ENCODE results near the gene CYP2R1. TPM values are rescaled to one million over a fixed set of nuclear protein-coding genes. Genes with fewer than 3 reads are reported as not detected.

CYP2R1 gene
- total and polyA plus RNA-seq, 2 of the 8 experiments (the other 6 are each of a cell fraction or from before 2014, with no cell fraction given) = 8.3 to 12.9 TPM

DNA sequence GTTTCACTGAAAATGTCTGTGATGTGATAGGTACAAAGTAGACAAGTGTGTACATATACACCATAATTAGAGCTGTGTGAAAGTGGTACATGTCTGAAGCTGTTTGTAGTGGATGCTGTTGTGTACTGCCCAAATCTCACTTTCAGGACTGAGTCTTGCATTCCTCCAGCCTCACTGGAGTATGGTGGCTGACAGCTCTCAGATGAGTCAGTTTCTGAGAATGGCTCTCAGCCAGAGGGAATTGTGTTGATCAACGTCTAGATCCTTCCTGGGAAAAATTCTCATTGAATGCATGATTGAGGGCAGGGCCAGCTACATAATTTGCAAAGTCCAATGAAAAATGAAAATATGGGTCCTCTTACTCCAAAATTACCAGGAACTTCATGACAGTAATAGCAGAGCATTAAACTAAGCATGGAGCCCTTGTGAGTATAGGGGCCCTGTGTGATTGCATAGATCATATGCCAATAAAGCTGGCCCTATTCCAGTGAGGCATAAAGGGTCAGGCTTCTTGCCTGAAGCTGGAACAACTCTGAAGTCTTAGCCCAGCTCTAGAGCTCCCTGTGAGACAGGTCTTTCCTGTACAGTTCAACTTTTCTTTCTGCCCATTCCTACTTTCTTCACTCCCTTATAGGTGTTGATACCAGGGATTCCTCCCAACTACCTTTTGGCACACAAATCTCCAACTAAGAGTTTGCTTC, 10.8 kb upstream of the CYP2R1 start (continued):
- TF ChIP-seq KDM5A (IDR thresholded peaks at IDR 0.05; ENCODE audit: low read length) = no peak
- TF ChIP-seq, protein P1, sequence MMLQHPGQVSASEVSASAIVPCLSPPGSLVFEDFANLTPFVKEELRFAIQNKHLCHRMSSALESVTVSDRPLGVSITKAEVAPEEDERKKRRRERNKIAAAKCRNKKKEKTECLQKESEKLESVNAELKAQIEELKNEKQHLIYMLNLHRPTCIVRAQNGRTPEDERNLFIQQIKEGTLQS (IDR thresholded peaks at IDR 0.05; ENCODE audit: insufficient read depth, low read depth, low read length) = no peak
